IMR-90 (cell line): ENCODE data around the gene CHAC1. TPM values are rescaled to one million over a fixed set of nuclear protein-coding genes. Genes with fewer than 3 reads are reported as not detected.

Experiments used
- ATAC-seq: fragments of 200-7000 bp; cut with Tn5 transposase; 2 replicates; pipeline ENCODE4 v1.9.1; 2020; ENCODE audit warnings: low read depth, mild to moderate bottlenecking, moderate library complexity
- BruUV-seq: library from RNA; stranded (reverse); fragments of 400-500 nt; replicated peaks from 2 replicates; lab custom pipeline; 2021; lab: Mats Ljungman, UMichigan
- CTCF ChIA-PET: fragments of 300-600 bp; formaldehyde crosslinking; extraction: SDS; loops from one replicate; lab custom pipeline; 2021; ENCODE audit warnings: antibody characterized with exemption; lab: Yijun Ruan, JAX
- POLR2A ChIA-PET: fragments of 300-600 bp; sonication (Branson Sonifier 250); formaldehyde crosslinking; loops from one replicate; lab custom pipeline; 2022; ENCODE audit warnings: antibody characterized with exemption; ENCODE audit not compliant: unreplicated experiment; lab: Charles Lee
- DNase-seq: peaks from one replicate; pipeline ENCODE4 v3.0.0; 2013
- H2AFZ ChIP-seq: replicated peaks from 2 replicates; pipeline ENCODE3; 2013; ENCODE audit warnings: low read length, mild to moderate bottlenecking; ENCODE audit not compliant: poor library complexity
- H2AK5ac ChIP-seq: 2 replicates; pipeline ENCODE4 v1.6.1; 2013; ENCODE audit warnings: low read depth, low read length, inconsistent platforms
- H2AK9ac ChIP-seq: replicated peaks from 2 replicates; pipeline ENCODE3; 2013; ENCODE audit warnings: mild to moderate bottlenecking, low read depth, low read length, moderate library complexity; ENCODE audit not compliant: poor library complexity
- H2BK120ac ChIP-seq: 2 replicates; pipeline ENCODE4 v1.6.1; 2013; ENCODE audit warnings: low read depth, low read length, inconsistent platforms
- H2BK15ac ChIP-seq: 3 replicates; pipeline ENCODE4 v1.6.1; 2013; ENCODE audit warnings: low read depth, low read length, inconsistent platforms
- H2BK20ac ChIP-seq: 2 replicates; pipeline ENCODE4 v1.6.1; 2013; ENCODE audit warnings: low read depth, mild to moderate bottlenecking, inconsistent platforms, low read length, moderate library complexity
- H2BK5ac ChIP-seq: 2 replicates; pipeline ENCODE4 v1.6.1; 2013; ENCODE audit warnings: mild to moderate bottlenecking, low read depth, low read length, inconsistent platforms; ENCODE audit not compliant: poor library complexity, severe bottlenecking
- H3K14ac ChIP-seq: replicated peaks from 2 replicates; pipeline ENCODE4 v1.6.1; 2013; ENCODE audit warnings: low read depth, low read length, inconsistent platforms
- H3K18ac ChIP-seq: 2 replicates; pipeline ENCODE4 v1.6.1; 2013; ENCODE audit warnings: low read depth, low read length, control low read depth
- H3K23ac ChIP-seq: 2 replicates; pipeline ENCODE4 v1.6.1; 2013; ENCODE audit warnings: low read depth, low read length, inconsistent platforms
- H3K27ac ChIP-seq: 2 replicates; pipeline ENCODE4 v1.5.1; 2013; ENCODE audit warnings: mild to moderate bottlenecking, control low read depth, low read length; ENCODE audit not compliant: insufficient read depth
- H3K27me3 ChIP-seq: 2 replicates; pipeline ENCODE4 v1.6.1; 2013; ENCODE audit warnings: low read length; ENCODE audit not compliant: control insufficient read depth, insufficient read depth
- H3K36me3 ChIP-seq: 2 replicates; pipeline ENCODE4 v1.6.1; 2013; ENCODE audit warnings: low read length, mixed read lengths; ENCODE audit not compliant: control insufficient read depth, insufficient read depth
- H3K4ac ChIP-seq: 2 replicates; pipeline ENCODE4 v1.6.1; 2013; ENCODE audit warnings: low read depth, low read length, inconsistent platforms
- H3K4me1 ChIP-seq: 2 replicates; pipeline ENCODE4 v1.6.1; 2013; ENCODE audit warnings: low read length, mixed read lengths; ENCODE audit not compliant: control insufficient read depth, insufficient read depth
- H3K4me2 ChIP-seq: 2 replicates; pipeline ENCODE4 v1.6.1; 2013; ENCODE audit warnings: low read depth, mild to moderate bottlenecking, control low read depth, low read length, moderate library complexity
- H3K4me3 ChIP-seq: 2 replicates; pipeline ENCODE4 v1.5.1; 2013; ENCODE audit warnings: low read depth, mild to moderate bottlenecking, control low read depth, low read length, moderate library complexity; ENCODE audit not compliant: insufficient read depth
- H3K56ac ChIP-seq: 2 replicates; pipeline ENCODE4 v1.6.1; 2013; ENCODE audit warnings: low read length, inconsistent platforms; ENCODE audit not compliant: insufficient read depth; ENCODE audit errors: extremely low read depth
- H3K79me1 ChIP-seq, 2 experiments: 2 replicates each; pipeline ENCODE4 v1.6.1; 2013; ENCODE audit warnings: low read length in 2 of 2, inconsistent platforms in 1 of 2, low read depth in 1 of 2
- H3K9ac ChIP-seq: 2 replicates; pipeline ENCODE4 v1.6.1; 2013; ENCODE audit warnings: low read depth, low read length, control low read depth
- H3K9me1 ChIP-seq: 2 replicates; pipeline ENCODE4 v1.6.1; 2013; ENCODE audit warnings: low read length, inconsistent platforms; ENCODE audit not compliant: insufficient read depth
- H3K9me3 ChIP-seq: 2 replicates; pipeline ENCODE4 v1.6.1; 2013; ENCODE audit warnings: low read length; ENCODE audit not compliant: control insufficient read depth, insufficient read depth
- H4K20me1 ChIP-seq: 2 replicates; pipeline ENCODE4 v1.6.1; 2013; ENCODE audit warnings: low read length, inconsistent platforms; ENCODE audit not compliant: insufficient read depth
- H4K5ac ChIP-seq: 2 replicates; pipeline ENCODE4 v1.6.1; 2013; ENCODE audit warnings: mild to moderate bottlenecking, low read depth, low read length, control low read depth
- H4K8ac ChIP-seq, 2 experiments: 2 replicates each; pipeline ENCODE4 v1.6.1; 2013; ENCODE audit warnings: low read depth in 2 of 2, low read length in 2 of 2, control low read depth in 1 of 2, inconsistent platforms in 1 of 2
- H4K91ac ChIP-seq: 2 replicates; pipeline ENCODE4 v1.6.1; 2013; ENCODE audit warnings: low read depth, low read length, inconsistent platforms; ENCODE audit not compliant: insufficient read depth
- CHD1 ChIP-seq: IDR thresholded peaks from 2 replicates; pipeline ENCODE4 v1.6.1; 2012; ENCODE audit warnings: low read depth, low read length, improper control_type of control experiment
- ELK1 ChIP-seq: fragments of 150-350 bp; IDR thresholded peaks from 2 replicates; pipeline ENCODE4 v1.6.1; 2016; ENCODE audit warnings: low read depth, mild to moderate bottlenecking, low read length, moderate library complexity, borderline replicate concordance
- MAFK ChIP-seq: IDR thresholded peaks from 2 replicates; pipeline ENCODE4 v1.6.1; 2012; ENCODE audit warnings: low read depth, low read length, improper control_type of control experiment
- RAD21 ChIP-seq: IDR thresholded peaks from 2 replicates; pipeline ENCODE4 v1.6.1; 2012; ENCODE audit warnings: low read length, improper control_type of control experiment
- SMC3 ChIP-seq: fragments of 150-350 bp; IDR thresholded peaks from 2 replicates; pipeline ENCODE4 v1.6.1; 2016; ENCODE audit warnings: low read depth, mild to moderate bottlenecking, antibody characterized with exemption, low read length, moderate library complexity
- WGBS, 2 experiments: methylation state at CpG; one replicate each; pipeline versions ENCODE4 v1.1.5 to v1.1.7; 2013; ENCODE audit warnings: missing lambda C conversion rate in 2 of 2; ENCODE audit not compliant: insufficient read length in 1 of 2; ENCODE audit errors: extremely low coverage in 2 of 2; 5-methylcytosine and 5-hydroxymethylcytosine counted together
- dilution Hi-C: fragments of 300-500 bp; cut with HindIII; formaldehyde crosslinking; loops from one replicate; pipeline ENCODE4 v1.14.3; 2018; ENCODE audit warnings: low sequenced_read_pairs; ENCODE audit not compliant: unreplicated experiment
- in situ Hi-C: fragments of 300-500 bp; cut with MboI; formaldehyde crosslinking; loops from 3 replicates; pipeline ENCODE4 v1.14.3; 2019; ENCODE audit warnings: low sequenced_read_pairs, inconsistent platforms, mixed read lengths
- intact Hi-C: fragments of 100-400 bp; cut with micrococcal nuclease; formaldehyde crosslinking; loops from 2 replicates; pipeline ENCODE4 v1.10.0; 2022
- polyA plus RNA-seq, 3 experiments: library from polyadenylated mRNA; depleted of rRNA; stranded (reverse); fragments of >200 nt; gene quantifications; 2 replicates each; pipeline ENCODE4 v1.2.3, GENCODE V29; 2012; ENCODE audit warnings: low replicate concordance in 1 of 3
- total RNA-seq: library from RNA; depleted of rRNA; stranded (reverse); fragments of >200 nt; gene quantifications from 2 replicates; pipeline ENCODE4 v1.2.3, GENCODE V29; 2012
- TF ChIP-seq, protein P1 (sequence below): conservative IDR thresholded peaks from 2 replicates; pipeline ENCODE4 v1.5.1; 2012; ENCODE audit warnings: mild to moderate bottlenecking, low read depth, low read length, improper control_type of control experiment

Gene CHAC1
- total and polyA plus RNA-seq, 2 of the 4 experiments (the other 2 are of a cell fraction): 51.3 to 77.8 TPM

DNA sequence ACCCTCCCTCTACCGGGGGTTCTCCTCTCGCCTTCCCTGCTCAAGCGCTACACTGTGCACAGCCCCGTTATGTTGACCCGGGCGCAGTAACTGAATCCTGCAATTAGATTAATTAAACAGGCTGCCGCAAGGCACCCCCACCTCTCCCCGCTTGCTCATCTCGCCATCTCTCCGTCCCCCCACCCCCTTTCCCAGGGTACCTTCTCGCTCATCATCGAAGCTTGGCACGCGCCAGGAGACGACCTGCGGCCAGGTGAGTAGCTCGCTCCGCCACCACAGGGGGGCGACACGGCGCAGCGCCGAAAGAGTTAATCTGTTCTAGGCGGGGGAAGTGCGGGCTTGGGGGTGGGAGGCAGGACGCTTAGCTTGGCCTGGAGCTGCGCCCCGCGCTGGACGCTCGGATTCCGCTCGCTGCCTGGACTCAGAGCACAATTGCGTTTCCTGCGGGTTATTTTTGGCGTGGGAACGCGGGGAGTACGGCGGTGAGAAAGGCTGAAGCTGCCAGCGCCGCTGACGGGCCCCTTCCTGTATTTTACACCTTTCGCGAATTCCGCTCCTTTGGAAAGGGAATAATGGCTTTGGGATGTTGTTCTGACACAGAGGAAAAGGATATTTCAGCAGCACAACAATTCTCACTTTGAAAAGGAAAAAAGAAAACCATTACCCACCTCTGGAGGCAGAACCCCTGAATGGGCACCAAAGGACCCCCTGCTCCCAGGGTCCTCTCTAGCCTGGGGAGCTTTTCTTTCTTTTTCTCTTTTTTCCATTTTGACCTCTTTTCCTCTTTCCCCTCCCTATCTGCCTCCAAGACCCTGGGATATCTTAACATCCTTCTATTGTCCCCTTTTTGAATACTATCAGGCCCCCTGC lies 22.6 kb upstream of the CHAC1 start:
- H3K4me3 ChIP-seq: peak overlapping the region; percentile 85
- 0 out of 2 replicates have a peak overlapping the region, but pooled peaks have one; percentile 31 for H3K56ac ChIP-seq
- H3K79me1 ChIP-seq: peaks cover 0 to 55% of the 10 kb centered on the region in 2 experiments; a peak in 3 of 4 replicates
- H3K9me1 ChIP-seq: peaks cover 16% of the 10 kb centered on the region
- no peak overlapping the region; the same call in 1 of the 2 replicates for H2BK20ac ChIP-seq
- H3K9me3 ChIP-seq: no peaks in the 10 kb centered on the region
- H3K9ac ChIP-seq: peak overlapping the region; percentile 66
- 0 out of 2 replicates have a peak overlapping the region, but pooled peaks have one; percentile 11 for H3K18ac ChIP-seq
- H3K27me3 ChIP-seq: peaks cover 23% of the 10 kb centered on the region
- H3K14ac ChIP-seq: peak overlapping the region; percentile 78; the same call in 1 of the 2 replicates
- no peak overlapping the region; the same call in 1 of the 2 replicates for H3K27ac ChIP-seq
- POLR2A ChIA-PET: no interaction called here
- H3K36me3 ChIP-seq: peaks cover 3% of the 10 kb centered on the region; the same call in 1 of the 2 replicates
- TF ChIP-seq CHD1 (no peak), SMC3 (peak; percentile 32; the same call in 1 of the 2 replicates), ELK1 (no peak), RAD21 (no peak), MAFK (no peak)
- TF ChIP-seq, protein P1, sequence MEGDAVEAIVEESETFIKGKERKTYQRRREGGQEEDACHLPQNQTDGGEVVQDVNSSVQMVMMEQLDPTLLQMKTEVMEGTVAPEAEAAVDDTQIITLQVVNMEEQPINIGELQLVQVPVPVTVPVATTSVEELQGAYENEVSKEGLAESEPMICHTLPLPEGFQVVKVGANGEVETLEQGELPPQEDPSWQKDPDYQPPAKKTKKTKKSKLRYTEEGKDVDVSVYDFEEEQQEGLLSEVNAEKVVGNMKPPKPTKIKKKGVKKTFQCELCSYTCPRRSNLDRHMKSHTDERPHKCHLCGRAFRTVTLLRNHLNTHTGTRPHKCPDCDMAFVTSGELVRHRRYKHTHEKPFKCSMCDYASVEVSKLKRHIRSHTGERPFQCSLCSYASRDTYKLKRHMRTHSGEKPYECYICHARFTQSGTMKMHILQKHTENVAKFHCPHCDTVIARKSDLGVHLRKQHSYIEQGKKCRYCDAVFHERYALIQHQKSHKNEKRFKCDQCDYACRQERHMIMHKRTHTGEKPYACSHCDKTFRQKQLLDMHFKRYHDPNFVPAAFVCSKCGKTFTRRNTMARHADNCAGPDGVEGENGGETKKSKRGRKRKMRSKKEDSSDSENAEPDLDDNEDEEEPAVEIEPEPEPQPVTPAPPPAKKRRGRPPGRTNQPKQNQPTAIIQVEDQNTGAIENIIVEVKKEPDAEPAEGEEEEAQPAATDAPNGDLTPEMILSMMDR: peak; percentile 43
- ATAC-seq (peak; percentile 21), DNase-seq (peak; percentile 51)
- peak overlapping the region; percentile 71 for H2AK9ac ChIP-seq
- peaks cover 21% of the 10 kb centered on the region for H3K4me1 ChIP-seq
- H2BK5ac ChIP-seq: no peak overlapping the region
- 0 out of 2 replicates have a peak overlapping the region, but pooled peaks have one; percentile 20 for H4K5ac ChIP-seq
- CTCF ChIA-PET: interaction anchor here (1.1 to 1.6 kb wide), 7 partner anchors 11 to 255 kb away, joined by 3 to 12 read pairs (median 4); no protein-coding TSS in a partner anchor
- no peak overlapping the region; the same call in 1 of the 2 replicates for H4K91ac ChIP-seq
- peaks cover 39% of the 10 kb centered on the region for H4K20me1 ChIP-seq
- in situ Hi-C loops: no loop called here
- intact Hi-C loops: no loop called here
- peak overlapping the region in 1 of 2 experiments; percentile 43; a peak in 1 of 4 replicates for H4K8ac ChIP-seq
- H3K23ac ChIP-seq: peak overlapping the region; percentile 85; the same call in 1 of the 2 replicates
- peak overlapping the region; percentile 99 for H3K4me2 ChIP-seq
- H2BK120ac ChIP-seq: no peak overlapping the region
- peak overlapping the region; percentile 76 for H3K4ac ChIP-seq
- BruUV-seq: no TSS peak
- dilution Hi-C loops: no loop called here
- H2AFZ ChIP-seq: peak overlapping the region; percentile 96
- H2AK5ac ChIP-seq: peak overlapping the region; percentile 59; the same call in 1 of the 2 replicates
- WGBS, 2 experiments: 1% methylated on average over 20 of the region's 46 CpGs; no CpG with 5 or more reads in 1 of the 2 experiments
- peak overlapping the region; percentile 67; the same call in 1 of the 3 replicates for H2BK15ac ChIP-seq
